ENCODE data around the gene RNASE9.

GRCh38 chr14:20564501-20564997 is 3.7 kb upstream of the RNASE9 start:
- TF ChIP-seq CTCF (IDR thresholded peaks at IDR 0.05 in 4 of 5, conservative IDR thresholded peaks at IDR 0.05 in 1 of 5): no peak
- TF ChIP-seq POLR2A (IDR thresholded peaks at IDR 0.05): no peak
